ENCODE data around the gene ALG11.
"Not testable (repeated sequence)": the region's sequence is repeated elsewhere in the genome, so short reads cannot be mapped to it uniquely, and the experiment has no call there.

ALG11 gene

GRCh38 chr13:52011632-52012511 is at the start of gene ALG11:
Gene ALG11 (plus strand): TSS chr13:52012398. CDS start chr13:52012419, 21 bp downstream.
- DNase-seq (ENCODE audit: low spot score) = peak; percentile 100

GRCh38 chr13:51966186-51966585 is 46.0 kb upstream of the ALG11 start:
- DNase-seq (ENCODE audit: low spot score) = no peak

- DNase-seq (ENCODE audit: low spot score) = no peak
Observed at GRCh38 chr13:51967482-51968446, 44.4 kb upstream of the ALG11 start.

DNA sequence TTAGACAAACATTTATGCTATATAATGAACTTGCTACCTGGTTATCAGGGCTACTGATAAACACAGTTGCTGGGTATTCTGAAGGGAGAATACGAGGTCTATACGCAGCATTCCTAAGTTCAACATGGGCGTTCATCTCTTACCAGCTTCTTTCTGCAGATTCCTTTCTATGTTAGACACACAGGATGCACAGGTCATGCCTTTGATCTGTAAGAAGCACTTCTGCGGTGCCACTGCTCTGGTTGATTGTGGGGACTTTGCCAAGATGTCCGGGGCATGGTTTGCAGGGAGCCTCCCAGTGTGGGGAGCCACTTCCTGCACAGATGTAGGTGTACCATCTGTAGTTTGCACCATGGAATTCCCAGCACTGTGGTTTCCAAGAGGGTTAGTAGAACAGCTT is 41.8 kb upstream of the ALG11 start:
- DNase-seq (ENCODE audit: low spot score) = no peak

DNA sequence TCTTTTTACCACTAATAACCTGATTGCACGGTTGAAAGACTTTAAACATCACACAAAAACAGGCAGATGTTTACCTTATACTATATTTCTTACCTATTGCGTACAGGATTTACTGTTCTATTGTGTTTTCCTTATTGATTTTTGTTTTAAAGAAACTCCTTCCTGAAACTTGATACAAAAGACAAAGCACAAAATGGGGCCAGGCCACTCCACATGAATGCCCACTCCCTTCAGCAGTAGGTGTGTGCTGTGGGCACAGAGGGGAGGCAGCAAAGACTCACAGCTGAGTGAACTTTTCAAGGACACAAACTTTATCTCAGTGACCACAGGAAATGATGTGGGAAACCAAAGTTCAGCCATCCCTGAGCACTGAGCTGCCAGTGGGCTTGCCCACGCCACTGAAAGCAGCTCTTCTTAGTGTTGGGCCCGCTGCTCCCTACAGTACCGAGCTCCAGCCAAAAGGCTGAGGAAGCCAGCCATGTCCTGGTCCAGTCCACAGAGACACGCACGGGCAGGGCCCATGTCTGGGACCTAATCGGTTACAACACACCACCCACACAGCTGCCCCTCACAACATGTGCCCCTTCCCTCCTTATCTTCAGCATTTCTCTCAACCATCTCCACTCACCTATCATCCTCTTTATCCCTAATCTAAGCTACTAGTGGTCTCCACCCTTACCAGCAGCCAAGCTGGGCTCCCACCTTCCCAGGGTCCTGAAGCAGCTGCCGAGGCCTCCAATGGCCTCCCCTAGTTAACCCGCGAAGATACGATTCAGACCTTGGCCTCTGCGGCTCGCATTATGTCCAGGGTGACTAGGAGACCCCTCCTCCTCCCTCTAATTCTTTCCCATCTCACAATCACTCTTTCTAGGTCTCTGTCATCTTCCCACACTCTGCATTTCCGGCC is 40.4 kb upstream of the ALG11 start:
- no peak for DNase-seq (ENCODE audit: low spot score)

DNA sequence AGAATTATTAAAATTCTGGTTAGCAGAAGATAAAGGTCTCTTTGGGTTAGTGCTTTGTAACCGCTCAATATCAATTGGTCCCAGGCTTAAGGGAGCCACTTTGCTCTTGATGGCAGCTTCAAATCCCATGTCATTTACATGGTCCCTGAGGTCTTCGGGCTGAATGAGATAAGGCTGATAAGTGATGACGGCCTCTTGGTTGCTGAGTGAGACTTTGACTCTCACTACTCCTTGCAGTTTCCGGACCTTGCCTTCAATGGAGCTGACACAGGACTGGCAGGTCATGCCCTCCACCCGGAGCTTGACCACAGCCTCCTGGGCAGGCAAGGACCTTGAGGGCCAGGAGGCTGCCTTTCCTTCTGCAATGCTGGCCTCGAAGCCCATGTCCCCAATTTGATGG is 37.7 kb upstream of the ALG11 start:
- DNase-seq (ENCODE audit: low spot score) = no peak

GRCh38 chr13:51976423-51976822 is 35.8 kb upstream of the ALG11 start:
- no peak for DNase-seq (ENCODE audit: low spot score)

- no peak for DNase-seq (ENCODE audit: low spot score)
Observed at GRCh38 chr13:51976890-51977289, 35.3 kb upstream of the ALG11 start.

GRCh38 chr13:51977625-51978024 is 34.6 kb upstream of the ALG11 start:
- no peak for DNase-seq (ENCODE audit: low spot score)

DNA sequence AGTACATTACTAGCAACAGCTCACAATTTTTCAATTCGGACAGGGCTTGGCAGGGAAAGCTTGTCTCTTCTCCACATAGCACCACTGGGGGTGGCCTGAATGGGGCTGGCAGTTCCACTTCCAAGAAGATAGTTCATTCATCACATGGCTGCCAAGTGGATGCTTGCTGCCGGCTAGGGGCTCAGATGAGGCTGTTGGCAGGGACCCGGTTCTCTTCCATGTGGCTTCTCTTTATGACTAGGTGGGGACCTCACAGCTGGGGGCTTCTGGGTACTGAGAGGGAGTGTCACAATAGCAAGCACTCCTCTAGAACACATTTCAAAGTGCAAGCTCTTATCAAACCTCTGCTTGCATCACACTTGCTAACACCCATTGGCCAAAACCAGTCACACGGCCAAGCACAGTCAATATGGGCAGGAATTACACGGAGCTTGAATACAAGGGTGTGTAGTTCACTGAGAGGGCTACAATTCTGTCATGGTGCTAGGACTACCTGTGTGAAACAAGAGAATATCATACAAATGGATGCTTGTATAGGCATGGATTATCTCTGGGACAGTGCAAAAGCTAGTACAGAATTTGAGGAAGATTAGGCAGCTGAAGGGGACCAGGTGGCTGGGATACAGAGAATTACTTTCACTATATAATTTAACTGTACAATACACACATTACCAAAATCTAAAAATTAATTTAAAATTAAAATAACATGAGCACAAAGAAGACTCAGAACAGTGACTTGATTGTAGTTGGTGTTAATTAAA is 33.2 kb upstream of the ALG11 start:
- DNase-seq (ENCODE audit: low spot score) = no peak

DNA sequence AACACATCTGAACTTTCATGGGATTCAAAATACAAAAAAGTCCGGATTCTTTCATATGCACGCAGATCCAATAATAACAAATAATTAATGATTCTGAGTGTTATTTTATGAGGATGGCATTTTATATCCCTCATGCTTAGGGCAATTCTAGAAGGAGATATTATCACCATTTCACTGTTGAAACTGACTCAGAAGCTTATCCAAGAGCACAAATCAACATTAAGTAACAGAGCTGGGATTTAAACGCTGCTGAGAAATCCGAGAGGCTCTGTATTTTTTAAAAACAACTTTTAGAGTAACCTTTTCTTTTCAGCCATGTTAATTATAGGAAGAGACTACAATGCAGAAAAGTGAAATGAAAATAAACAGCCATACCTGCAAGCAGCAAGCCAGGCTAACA is 31.3 kb upstream of the ALG11 start:
- no peak for DNase-seq (ENCODE audit: low spot score)

- DNase-seq (ENCODE audit: low spot score) = no peak
Observed at GRCh38 chr13:51981355-51981754, 30.8 kb upstream of the ALG11 start.

DNA sequence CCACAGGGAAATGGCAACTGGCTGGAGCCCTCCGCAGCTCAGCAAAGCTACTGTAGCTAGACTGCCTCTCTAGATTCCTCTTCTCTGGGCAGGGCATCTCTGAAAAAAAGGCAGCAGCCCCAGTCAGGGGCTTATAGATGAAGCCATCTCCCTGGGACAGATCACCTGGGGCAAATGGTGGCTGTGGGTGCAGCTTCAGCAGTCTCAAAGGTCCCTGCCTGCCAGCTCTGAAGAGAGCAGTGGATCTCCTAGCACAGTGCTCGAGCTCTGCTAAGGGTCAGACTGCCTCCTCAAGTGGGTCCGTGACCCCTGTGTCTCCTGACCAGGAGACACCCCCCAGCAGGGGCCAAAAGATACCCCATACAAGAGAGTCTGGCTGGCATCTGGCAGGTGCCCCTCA is 28.9 kb upstream of the ALG11 start:
- DNase-seq (ENCODE audit: low spot score) = not testable (repeated sequence)

- DNase-seq (ENCODE audit: low spot score) = not testable (repeated sequence)
Observed at GRCh38 chr13:51984904-51985303, 27.3 kb upstream of the ALG11 start.

DNA sequence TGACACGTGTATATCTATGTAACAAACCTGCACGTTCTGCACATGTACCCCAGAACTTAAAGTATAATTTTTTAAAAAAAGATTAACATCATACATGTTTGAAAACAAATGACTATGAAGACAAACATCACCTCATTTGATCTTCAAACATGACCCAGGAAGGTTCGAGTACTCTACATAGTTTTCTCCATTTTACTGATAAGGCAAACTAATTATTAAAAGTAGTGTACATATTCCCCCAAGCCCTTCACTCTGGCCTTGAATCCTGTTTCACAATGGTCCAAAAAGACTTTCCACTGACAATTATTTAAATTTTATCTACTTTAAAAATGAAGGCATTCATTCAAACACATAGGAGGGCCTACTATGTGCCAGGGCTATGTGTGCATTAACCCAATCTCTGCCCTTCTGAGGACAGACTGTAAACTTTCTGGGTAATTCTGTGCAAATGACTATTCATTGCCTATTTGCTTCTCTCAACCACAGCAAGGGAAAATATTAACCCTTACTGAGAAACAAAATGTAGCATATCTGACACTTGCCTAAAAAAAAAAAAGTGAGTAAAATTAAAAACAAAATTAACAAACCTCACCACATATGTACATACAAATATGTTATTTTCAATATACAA is 23.1 kb upstream of the ALG11 start:
- DNase-seq (ENCODE audit: low spot score) = no peak

GRCh38 chr13:51993713-51994112 is 18.5 kb upstream of the ALG11 start:
- DNase-seq (ENCODE audit: low spot score) = no peak

DNA sequence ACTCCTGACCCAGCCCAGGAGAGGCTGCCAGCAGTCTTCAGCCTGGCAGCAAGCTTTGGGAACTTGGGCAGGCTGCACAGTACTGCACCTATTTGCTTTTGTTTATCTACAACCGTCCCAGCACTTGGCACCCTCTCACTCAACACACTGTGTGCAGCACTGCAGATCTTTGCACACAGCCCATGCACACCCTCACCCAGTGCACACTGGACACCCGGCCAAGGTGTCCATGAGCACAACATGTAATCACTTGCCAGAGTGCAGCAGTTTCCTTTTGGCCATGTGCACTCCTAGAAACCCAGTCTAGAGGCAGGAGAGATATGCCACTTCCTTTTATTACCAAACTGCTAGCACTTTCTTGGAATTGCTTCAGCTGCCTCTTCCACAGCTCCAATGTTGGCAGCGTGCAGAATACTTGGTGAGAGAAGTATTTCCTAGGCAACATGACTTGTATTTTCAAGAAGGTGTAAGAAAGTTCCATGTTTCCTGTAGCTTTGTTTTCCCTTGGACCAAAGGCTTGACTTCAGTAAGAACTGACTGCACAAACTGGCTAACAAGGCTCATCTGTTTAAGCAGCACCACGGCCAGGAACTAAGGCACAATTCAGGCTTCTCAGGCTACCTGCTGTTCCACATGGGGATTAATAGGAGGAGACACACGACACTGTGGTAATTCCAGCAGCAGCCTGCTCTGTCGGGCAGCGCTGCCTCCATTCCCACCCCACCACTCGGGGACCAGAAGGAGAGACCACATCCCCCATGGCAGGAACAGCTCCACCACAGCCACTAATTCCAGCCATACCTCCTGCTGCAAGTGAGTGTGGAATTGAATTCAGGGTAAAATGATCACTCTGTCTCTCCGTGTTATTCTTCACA is 16.3 kb upstream of the ALG11 start:
- no peak for DNase-seq (ENCODE audit: low spot score)

GRCh38 chr13:51996641-51997040 is 15.6 kb upstream of the ALG11 start:
- no peak for DNase-seq (ENCODE audit: low spot score)

DNA sequence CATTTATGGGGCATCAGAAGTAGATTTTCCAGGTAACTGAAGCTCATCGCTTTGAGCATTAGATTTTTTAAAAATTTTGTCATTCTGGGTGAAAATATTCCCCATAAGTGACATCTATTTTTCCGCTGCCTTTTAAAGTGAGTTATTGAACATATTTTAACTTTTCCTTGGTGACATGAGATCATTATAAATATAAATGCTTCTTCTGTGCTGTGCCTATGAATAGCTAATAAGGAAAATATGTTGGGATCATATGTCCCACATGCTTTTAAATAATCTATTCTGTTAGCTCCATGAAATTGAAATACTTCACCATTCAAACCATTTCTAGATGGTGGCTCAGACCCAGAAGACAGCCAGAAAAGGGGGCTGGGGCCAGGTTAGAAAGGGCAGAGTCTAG is 15.0 kb upstream of the ALG11 start:
- no peak for DNase-seq (ENCODE audit: low spot score)

Measured in left forelimb (tissue), 1 donor.